ENCODE measurements around the gene TSHR. TPM values are rescaled to one million over a fixed set of nuclear protein-coding genes. Genes with fewer than 3 reads are reported as not detected.

TSHR gene
- total RNA-seq, 1 donor from 2014 or later, result not detected

- no peak overlapping the region for H3K27ac Mint-ChIP-seq
- ATAC-seq (ENCODE audit: low read depth), result no peak
- no peaks in the 10 kb centered on the region for H3K9me3 Mint-ChIP-seq
- no peak overlapping the region for H3K4me3 Mint-ChIP-seq
- DNase-seq, result no peak
- ChIA-PET POLR2A (no interaction called here), CTCF (interaction anchor here (2.3 kb wide), 1 partner anchor 9 kb away, joined by 14 read pairs; no protein-coding TSS in a partner anchor)
- intact Hi-C loops (cut with micrococcal nuclease), result no loop called here
- H3K4me1 Mint-ChIP-seq, result no peaks in the 10 kb centered on the region
- peaks cover 4% of the 10 kb centered on the region for H3K27me3 Mint-ChIP-seq
- H3K36me3 Mint-ChIP-seq (ENCODE audit: low read depth), result no peaks in the 10 kb centered on the region
- no peak for TF ChIP-seq CTCF (IDR thresholded peaks at IDR 0.05)
Observed at GRCh38 chr14:80978403-80978802, 23.0 kb downstream of the TSHR start.

- no peak overlapping the region for H3K27ac Mint-ChIP-seq
- ChIA-PET CTCF (no interaction called here), POLR2A (no interaction called here)
- H3K4me3 Mint-ChIP-seq, result no peak overlapping the region
- peaks cover 3% of the 10 kb centered on the region for H3K27me3 Mint-ChIP-seq
- TF ChIP-seq CTCF (IDR thresholded peaks at IDR 0.05), result no peak
- DNase-seq (no peak), ATAC-seq (ENCODE audit: low read depth) (no peak)
- intact Hi-C loops (cut with micrococcal nuclease), result no loop called here
- no peaks in the 10 kb centered on the region for H3K9me3 Mint-ChIP-seq
- H3K4me1 Mint-ChIP-seq, result no peaks in the 10 kb centered on the region
- no peaks in the 10 kb centered on the region for H3K36me3 Mint-ChIP-seq (ENCODE audit: low read depth)
Observed at GRCh38 chr14:80979951-80980350, 24.5 kb downstream of the TSHR start.

GRCh38 chr14:80981156-80981555 is 25.7 kb downstream of the TSHR start:
- H3K27ac Mint-ChIP-seq, result no peak overlapping the region
- H3K36me3 Mint-ChIP-seq (ENCODE audit: low read depth), result no peaks in the 10 kb centered on the region
- H3K27me3 Mint-ChIP-seq, result peaks cover 7% of the 10 kb centered on the region
- TF ChIP-seq CTCF (IDR thresholded peaks at IDR 0.05), result no peak
- intact Hi-C loops (cut with micrococcal nuclease), result no loop called here
- DNase-seq (no peak), ATAC-seq (ENCODE audit: low read depth) (no peak)
- ChIA-PET CTCF (no interaction called here), POLR2A (no interaction called here)
- no peak overlapping the region for H3K4me3 Mint-ChIP-seq
- no peaks in the 10 kb centered on the region for H3K4me1 Mint-ChIP-seq
- H3K9me3 Mint-ChIP-seq, result no peaks in the 10 kb centered on the region

- TF ChIP-seq CTCF (IDR thresholded peaks at IDR 0.05), result no peak
- Mint-ChIP-seq H3K9me3 (no peaks in the 10 kb centered on the region), H3K36me3 (ENCODE audit: low read depth) (no peaks in the 10 kb centered on the region), H3K4me3 (no peak overlapping the region), H3K27me3 (peaks cover 6% of the 10 kb centered on the region), H3K4me1 (no peaks in the 10 kb centered on the region), H3K27ac (no peak overlapping the region)
- POLR2A ChIA-PET, result no interaction called here
- DNase-seq, result no peak
- intact Hi-C loops (cut with micrococcal nuclease), result no loop called here
- ATAC-seq (ENCODE audit: low read depth), result no peak
- CTCF ChIA-PET, result no interaction called here
Observed at GRCh38 chr14:80981673-80982072, 26.3 kb downstream of the TSHR start.

GRCh38 chr14:80982711-80983110 is 27.3 kb downstream of the TSHR start:
- intact Hi-C loops (cut with micrococcal nuclease), result no loop called here
- POLR2A ChIA-PET, result no interaction called here
- Mint-ChIP-seq H3K27me3 (peaks cover 6% of the 10 kb centered on the region), H3K27ac (no peak overlapping the region), H3K4me3 (no peak overlapping the region), H3K9me3 (no peaks in the 10 kb centered on the region), H3K36me3 (ENCODE audit: low read depth) (no peaks in the 10 kb centered on the region), H3K4me1 (no peaks in the 10 kb centered on the region)
- TF ChIP-seq CTCF (IDR thresholded peaks at IDR 0.05), result no peak
- CTCF ChIA-PET, result no interaction called here
- no peak for DNase-seq
- ATAC-seq (ENCODE audit: low read depth), result no peak
